ENCODE measurements around the gene FMOD.

FMOD gene

DNA sequence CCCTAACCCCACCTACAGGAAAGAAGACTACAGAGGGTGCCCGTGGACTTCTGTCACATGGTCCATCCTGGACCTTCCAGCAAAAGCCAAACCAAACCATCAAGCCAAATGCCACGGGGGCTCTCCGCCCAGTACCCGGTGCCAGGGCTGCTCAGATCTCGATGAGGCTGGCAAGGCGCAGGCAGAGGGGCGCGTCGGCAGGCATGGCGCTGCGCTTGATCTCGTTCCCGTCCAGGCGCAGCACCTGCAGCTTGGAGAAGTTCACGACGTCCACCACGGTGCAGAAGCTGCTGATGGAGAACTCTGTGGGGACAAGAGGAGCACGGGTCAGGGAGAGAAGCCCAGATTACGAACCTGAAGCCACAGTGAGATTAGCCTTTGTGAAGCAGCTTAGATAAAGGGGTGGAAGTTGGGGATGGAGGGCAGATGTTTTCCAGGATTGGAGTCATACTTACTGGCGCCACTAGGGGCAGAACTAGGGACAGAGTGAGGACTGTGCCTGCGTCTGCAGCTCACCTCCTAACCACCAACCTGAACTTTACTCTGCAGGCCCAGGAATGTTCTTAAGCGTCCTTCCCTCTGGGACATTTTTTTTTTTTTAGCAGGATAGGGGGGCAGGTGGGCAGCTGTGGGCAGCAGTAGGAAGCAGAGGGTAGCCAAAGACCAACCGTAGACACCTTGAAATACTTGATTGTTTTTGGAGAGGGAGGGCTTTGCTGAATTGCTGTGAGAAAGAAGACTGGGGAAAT lies 8.6 kb downstream of the FMOD start:
- no peak overlapping the region for H3K9ac ChIP-seq (ENCODE audit: low read length)
- no peak overlapping the region for H3K4me3 ChIP-seq (ENCODE audit: low read depth, low read length)
- H3K27ac ChIP-seq (ENCODE audit: low read depth, low read length), result no peak overlapping the region
- H3K4me1 ChIP-seq (ENCODE audit: control insufficient read depth, insufficient read depth, low read length), result peaks cover 24% of the 10 kb centered on the region
- no peaks in the 10 kb centered on the region for H3K36me3 ChIP-seq (ENCODE audit: control insufficient read depth, insufficient read depth, low read length)
- H3K27me3 ChIP-seq (ENCODE audit: control insufficient read depth, insufficient read depth, low read length), result peaks cover 4% of the 10 kb centered on the region; the same call in 1 of the 2 replicates
- no peaks in the 10 kb centered on the region for H3K9me3 ChIP-seq (ENCODE audit: control insufficient read depth, insufficient read depth, low read depth, low read length)

DNA sequence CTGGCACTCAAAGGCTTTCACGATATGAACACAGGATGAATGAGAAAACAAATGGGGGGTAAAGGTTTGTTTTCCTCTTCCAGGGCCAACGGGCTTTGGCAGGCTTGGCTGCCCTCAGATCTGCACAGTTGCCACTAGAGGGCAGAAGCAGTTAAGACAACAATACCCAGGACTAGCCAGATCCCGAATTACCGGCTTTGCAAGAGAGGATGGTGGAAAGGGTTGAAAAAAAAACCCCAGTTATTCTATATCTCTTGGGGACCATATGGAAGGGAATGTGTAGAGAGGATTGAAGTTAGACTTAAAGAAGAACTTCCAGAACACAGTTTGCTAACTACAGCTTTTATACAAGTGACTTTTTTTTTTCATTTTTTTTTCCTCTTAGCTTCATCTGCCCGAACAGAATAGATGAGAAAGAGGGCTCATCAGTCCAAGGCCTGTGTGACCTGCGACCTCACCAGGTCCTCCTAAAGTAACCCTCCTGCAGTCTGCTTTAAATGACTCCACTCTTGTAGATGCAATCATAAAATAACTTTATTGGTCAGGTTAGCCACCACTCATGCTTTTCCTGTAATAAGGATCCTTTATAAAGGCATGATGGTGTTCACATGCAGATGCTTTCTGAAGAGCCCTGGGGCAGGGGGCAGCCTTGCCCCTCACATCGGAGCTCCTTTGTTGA lies 10.7 kb downstream of the FMOD start:
- Histone ChIP-seq H3K4me1 (ENCODE audit: control insufficient read depth, insufficient read depth, low read length) (peaks cover 18% of the 10 kb centered on the region), H3K27ac (ENCODE audit: low read depth, low read length) (no peak overlapping the region)

DNA sequence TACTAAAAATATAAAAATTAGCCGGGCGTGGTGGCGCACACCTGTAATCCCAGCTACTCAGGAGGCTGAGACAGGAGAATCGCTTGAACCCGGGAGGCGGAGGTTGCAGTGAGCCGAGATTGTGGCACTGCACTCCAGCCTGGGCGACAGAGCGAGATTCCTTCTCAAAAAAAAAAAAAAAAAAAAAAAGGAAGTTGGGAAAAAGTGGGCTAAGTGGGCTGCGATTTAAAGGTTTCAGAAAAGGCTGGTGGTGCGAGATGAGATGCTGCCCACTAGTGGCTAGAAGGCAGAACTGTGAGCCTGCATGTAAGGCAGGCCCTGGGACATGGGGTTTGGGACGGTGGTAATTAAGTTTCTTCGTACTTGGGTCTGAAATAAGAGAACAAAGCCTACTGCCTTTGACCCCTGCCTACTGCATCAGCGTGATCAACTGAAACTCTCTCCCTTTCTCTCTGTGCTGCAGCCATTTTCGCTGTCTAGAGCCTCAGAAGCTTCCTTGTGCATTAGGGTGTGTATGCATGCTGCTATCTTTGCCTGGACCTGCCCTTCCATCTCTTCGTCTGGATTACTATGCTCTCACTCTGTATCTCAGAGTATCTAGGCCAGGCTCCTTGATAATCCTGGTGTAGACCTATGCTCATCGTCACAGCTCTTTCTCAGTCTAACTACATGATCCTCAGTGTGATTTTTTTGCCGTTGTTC lies 12.4 kb downstream of the FMOD start:
- Histone ChIP-seq H3K4me3 (ENCODE audit: low read depth, low read length) (no peak overlapping the region), H3K9me3 (ENCODE audit: control insufficient read depth, insufficient read depth, low read depth, low read length) (no peaks in the 10 kb centered on the region), H3K9ac (ENCODE audit: low read length) (no peak overlapping the region), H3K27me3 (ENCODE audit: control insufficient read depth, insufficient read depth, low read length) (peaks cover 4% of the 10 kb centered on the region; the same call in 1 of the 2 replicates), H3K36me3 (ENCODE audit: control insufficient read depth, insufficient read depth, low read length) (no peaks in the 10 kb centered on the region), H3K27ac (ENCODE audit: low read depth, low read length) (no peak overlapping the region), H3K4me1 (ENCODE audit: control insufficient read depth, insufficient read depth, low read length) (peaks cover 18% of the 10 kb centered on the region)

More for the DNA sequence above, 10.7 kb downstream of the FMOD start:
- Histone ChIP-seq H3K4me3 (ENCODE audit: low read depth, low read length) (no peak overlapping the region), H3K36me3 (ENCODE audit: control insufficient read depth, insufficient read depth, low read length) (no peaks in the 10 kb centered on the region), H3K9ac (ENCODE audit: low read length) (no peak overlapping the region), H3K9me3 (ENCODE audit: control insufficient read depth, insufficient read depth, low read depth, low read length) (no peaks in the 10 kb centered on the region), H3K27me3 (ENCODE audit: control insufficient read depth, insufficient read depth, low read length) (peaks cover 4% of the 10 kb centered on the region; the same call in 1 of the 2 replicates)

DNA sequence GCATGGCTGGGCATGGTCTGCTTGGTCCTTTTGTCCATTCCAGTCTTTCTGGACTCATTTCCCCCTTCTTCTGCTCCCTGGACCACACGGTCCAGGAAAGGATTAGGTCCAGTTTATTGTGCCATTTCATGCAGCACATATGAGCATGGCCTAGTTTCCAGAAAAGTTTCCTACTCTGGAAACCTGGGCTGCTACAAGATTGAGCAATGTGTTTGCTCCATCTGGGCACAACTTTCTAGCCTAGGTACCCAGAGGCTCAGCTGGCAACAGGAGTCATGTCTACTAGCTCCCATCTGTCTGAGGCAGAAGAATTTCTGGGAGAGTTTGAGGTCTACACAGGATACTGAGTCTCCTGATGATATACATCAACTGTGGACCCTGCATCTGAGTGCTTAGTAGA lies 14.8 kb downstream of the FMOD start:
- H3K9me3 ChIP-seq (ENCODE audit: control insufficient read depth, insufficient read depth, low read depth, low read length), result no peaks in the 10 kb centered on the region
- no peak overlapping the region for H3K27ac ChIP-seq (ENCODE audit: low read depth, low read length)
- H3K4me1 ChIP-seq (ENCODE audit: control insufficient read depth, insufficient read depth, low read length), result peaks cover 12% of the 10 kb centered on the region
- no peak overlapping the region for H3K9ac ChIP-seq (ENCODE audit: low read length)
- H3K27me3 ChIP-seq (ENCODE audit: control insufficient read depth, insufficient read depth, low read length), result peaks cover 6% of the 10 kb centered on the region; the same call in 1 of the 2 replicates
- H3K4me3 ChIP-seq (ENCODE audit: low read depth, low read length), result no peak overlapping the region
- no peaks in the 10 kb centered on the region for H3K36me3 ChIP-seq (ENCODE audit: control insufficient read depth, insufficient read depth, low read length)

DNA sequence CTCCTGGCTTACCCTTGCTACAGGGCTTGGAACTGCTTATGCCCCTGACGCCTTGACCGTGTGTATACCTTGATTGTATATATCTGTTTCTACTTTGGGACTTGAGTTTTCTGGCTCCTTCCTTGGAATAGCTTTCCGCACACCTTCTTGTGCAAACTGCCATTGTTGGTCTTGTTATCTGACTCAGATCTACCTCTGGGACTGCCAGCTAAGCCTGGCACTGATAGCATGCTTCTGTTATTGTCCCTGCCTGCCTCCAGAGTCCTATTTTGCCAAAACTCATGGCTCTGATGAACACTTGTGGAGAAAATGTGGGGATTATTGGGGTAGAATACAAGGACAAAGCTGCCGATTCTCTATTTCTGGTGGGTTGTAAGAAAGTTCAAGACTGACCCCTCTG lies 15.4 kb downstream of the FMOD start:
- Histone ChIP-seq H3K9me3 (ENCODE audit: control insufficient read depth, insufficient read depth, low read depth, low read length) (no peaks in the 10 kb centered on the region), H3K4me3 (ENCODE audit: low read depth, low read length) (no peak overlapping the region), H3K4me1 (ENCODE audit: control insufficient read depth, insufficient read depth, low read length) (peaks cover 8% of the 10 kb centered on the region), H3K27me3 (ENCODE audit: control insufficient read depth, insufficient read depth, low read length) (peaks cover 4% of the 10 kb centered on the region; the same call in 1 of the 2 replicates), H3K9ac (ENCODE audit: low read length) (no peak overlapping the region), H3K27ac (ENCODE audit: low read depth, low read length) (no peak overlapping the region), H3K36me3 (ENCODE audit: control insufficient read depth, insufficient read depth, low read length) (no peaks in the 10 kb centered on the region)

DNA sequence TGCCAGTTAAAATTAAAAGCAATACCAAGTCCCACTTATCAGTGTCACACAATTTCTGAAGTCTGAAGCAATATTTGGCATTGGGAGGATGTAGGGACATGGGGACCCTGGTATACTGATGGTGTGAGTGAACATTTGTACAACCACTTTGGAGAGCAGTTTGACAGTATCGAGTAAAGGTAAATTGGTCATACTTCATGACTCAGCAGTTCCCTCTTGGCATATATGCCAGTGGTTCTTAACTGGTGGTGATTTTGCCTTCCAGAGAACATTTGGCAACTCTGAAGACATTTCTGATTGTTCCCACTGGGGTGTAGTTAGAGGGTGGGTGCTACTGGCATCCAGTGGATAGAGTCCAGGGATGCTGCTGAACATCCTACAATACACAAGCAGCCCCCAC lies 19.7 kb downstream of the FMOD start:
- no peaks in the 10 kb centered on the region for H3K9me3 ChIP-seq (ENCODE audit: control insufficient read depth, insufficient read depth, low read depth, low read length)
- no peak overlapping the region for H3K27ac ChIP-seq (ENCODE audit: low read depth, low read length)
- H3K9ac ChIP-seq (ENCODE audit: low read length), result no peak overlapping the region
- no peak overlapping the region for H3K4me3 ChIP-seq (ENCODE audit: low read depth, low read length)
- peaks cover 17% of the 10 kb centered on the region for H3K27me3 ChIP-seq (ENCODE audit: control insufficient read depth, insufficient read depth, low read length)
- H3K36me3 ChIP-seq (ENCODE audit: control insufficient read depth, insufficient read depth, low read length), result no peaks in the 10 kb centered on the region
- peaks cover 22% of the 10 kb centered on the region for H3K4me1 ChIP-seq (ENCODE audit: control insufficient read depth, insufficient read depth, low read length)

DNA sequence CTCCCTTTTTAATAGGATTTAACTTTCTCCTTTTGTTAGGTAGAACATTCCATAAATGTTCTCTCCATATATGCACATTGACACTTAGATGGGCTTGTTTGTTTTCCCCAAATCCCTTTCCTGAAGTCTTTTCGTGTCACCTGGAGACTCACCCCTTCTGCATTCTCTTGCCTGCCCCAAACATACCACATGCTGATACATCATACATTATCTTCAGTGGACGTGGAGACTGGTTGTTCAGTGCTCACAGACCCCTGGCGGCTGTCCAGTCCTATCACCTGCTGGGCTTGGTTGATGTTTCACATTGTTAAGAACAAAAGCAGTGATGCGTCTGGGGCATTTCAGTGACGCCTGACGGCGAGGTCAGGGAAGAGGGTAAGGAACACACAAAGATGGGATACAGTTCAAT lies 22.2 kb downstream of the FMOD start:
- Histone ChIP-seq H3K9ac (ENCODE audit: low read length) (no peak overlapping the region), H3K4me1 (ENCODE audit: control insufficient read depth, insufficient read depth, low read length) (peaks cover 34% of the 10 kb centered on the region)

DNA sequence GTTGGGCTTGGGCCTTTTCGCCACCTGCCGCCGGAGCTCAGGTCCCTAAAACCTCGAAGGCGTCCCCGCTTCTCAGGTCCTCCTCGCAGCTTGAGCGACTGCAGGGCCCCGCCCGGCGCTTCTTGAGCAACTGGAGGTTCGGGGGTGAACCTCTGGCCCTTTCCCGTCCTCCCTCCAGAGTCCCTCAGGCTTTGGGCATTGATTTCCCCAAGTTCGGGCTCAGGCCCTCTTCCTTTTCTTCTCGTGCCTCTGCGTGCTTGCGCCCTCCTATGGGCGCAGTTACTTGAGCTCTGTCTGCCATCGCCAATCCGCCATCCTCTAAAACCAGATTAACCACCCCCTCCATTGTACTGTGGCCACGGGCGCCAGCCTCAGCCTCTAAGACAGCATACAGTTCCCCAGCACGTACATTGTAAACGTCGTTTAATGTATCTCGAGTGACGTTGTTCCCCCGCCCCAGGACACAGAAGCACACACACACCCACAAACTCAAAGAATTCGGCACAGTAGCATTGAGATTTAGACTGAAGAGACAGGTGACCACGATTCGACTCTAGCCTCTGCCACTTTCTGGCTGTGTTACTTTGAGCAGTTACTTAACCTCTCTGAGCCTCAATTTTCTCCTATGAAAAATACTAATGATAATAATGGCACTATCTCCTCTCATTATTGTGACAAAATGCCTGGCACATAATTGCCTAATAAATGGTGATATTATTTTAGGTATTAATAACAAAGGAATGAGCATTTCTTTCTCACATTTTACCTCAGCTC lies 23.1 kb downstream of the FMOD start:
- Histone ChIP-seq H3K4me3 (ENCODE audit: low read depth, low read length) (peak overlapping the region; percentile 53), H3K27me3 (ENCODE audit: control insufficient read depth, insufficient read depth, low read length) (peaks cover 48% of the 10 kb centered on the region), H3K9me3 (ENCODE audit: control insufficient read depth, insufficient read depth, low read depth, low read length) (no peaks in the 10 kb centered on the region), H3K27ac (ENCODE audit: low read depth, low read length) (peak overlapping the region; percentile 7; the same call in 1 of the 2 replicates), H3K4me1 (ENCODE audit: control insufficient read depth, insufficient read depth, low read length) (peaks cover 34% of the 10 kb centered on the region), H3K9ac (ENCODE audit: low read length) (peak overlapping the region; percentile 44), H3K36me3 (ENCODE audit: control insufficient read depth, insufficient read depth, low read length) (no peaks in the 10 kb centered on the region)

More for the DNA sequence above, 22.2 kb downstream of the FMOD start:
- no peaks in the 10 kb centered on the region for H3K9me3 ChIP-seq (ENCODE audit: control insufficient read depth, insufficient read depth, low read depth, low read length)
- H3K27ac ChIP-seq (ENCODE audit: low read depth, low read length), result no peak overlapping the region
- no peak overlapping the region for H3K4me3 ChIP-seq (ENCODE audit: low read depth, low read length)
- no peaks in the 10 kb centered on the region for H3K36me3 ChIP-seq (ENCODE audit: control insufficient read depth, insufficient read depth, low read length)
- peaks cover 39% of the 10 kb centered on the region for H3K27me3 ChIP-seq (ENCODE audit: control insufficient read depth, insufficient read depth, low read length)

DNA sequence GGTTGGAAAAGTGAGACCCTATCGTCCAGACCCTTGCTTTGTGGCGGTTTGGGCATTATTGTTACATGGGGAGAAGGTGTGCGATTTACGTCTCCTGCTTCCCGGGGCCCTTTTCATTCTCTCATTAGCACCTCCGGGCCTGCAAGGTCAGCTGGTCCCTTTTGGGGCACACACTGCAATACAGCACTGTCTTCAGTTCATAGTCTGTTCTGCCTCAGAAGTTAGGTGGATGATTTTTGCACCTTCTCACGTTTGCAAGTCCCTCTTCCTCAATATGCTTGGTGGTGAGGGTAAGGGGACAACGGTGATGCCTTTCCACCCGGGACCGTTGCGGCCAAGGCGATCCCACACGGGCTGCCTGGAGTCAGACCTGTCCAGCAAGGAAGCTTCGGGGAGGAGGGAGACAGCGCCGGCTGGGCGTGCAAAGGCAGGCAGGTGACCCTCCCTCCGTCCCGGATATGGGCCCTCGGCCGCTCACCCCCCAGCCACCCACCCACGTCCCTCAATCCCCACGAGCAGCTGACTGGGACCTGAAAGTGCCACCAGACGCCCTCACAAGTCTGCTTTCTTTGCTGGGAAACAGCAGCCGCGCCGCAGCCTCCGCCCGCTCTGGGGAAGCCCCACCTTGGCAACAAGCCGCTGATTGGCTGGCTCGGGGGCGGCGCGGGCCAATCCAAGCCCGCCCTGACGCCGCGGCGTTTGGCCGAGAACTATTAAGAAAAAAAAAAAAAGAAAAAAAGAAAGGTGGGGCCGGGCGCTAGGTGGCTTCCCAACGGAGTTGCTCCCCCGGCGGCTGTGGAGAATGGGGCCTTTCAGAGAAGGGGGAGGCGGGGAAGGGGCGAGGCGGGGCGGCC lies 23.9 kb downstream of the FMOD start:
- Histone ChIP-seq H3K27me3 (ENCODE audit: control insufficient read depth, insufficient read depth, low read length) (peaks cover 55% of the 10 kb centered on the region), H3K9me3 (ENCODE audit: control insufficient read depth, insufficient read depth, low read depth, low read length) (no peaks in the 10 kb centered on the region), H3K9ac (ENCODE audit: low read length) (peak overlapping the region; percentile 11), H3K4me3 (ENCODE audit: low read depth, low read length) (peak overlapping the region; percentile 53), H3K36me3 (ENCODE audit: control insufficient read depth, insufficient read depth, low read length) (no peaks in the 10 kb centered on the region), H3K27ac (ENCODE audit: low read depth, low read length) (no peak overlapping the region), H3K4me1 (ENCODE audit: control insufficient read depth, insufficient read depth, low read length) (peaks cover 34% of the 10 kb centered on the region)
